H1 (cell line): Measurements from ENCODE around the gene NSUN2. TPM values are rescaled to one million over a fixed set of nuclear protein-coding genes. Genes with fewer than 3 reads are reported as not detected.

Source experiments
- polyA plus RNA-seq, 7 experiments: library from polyadenylated mRNA; depleted of rRNA in 3 of 7; stranded (reverse) in 5 of 7; unstranded in 2 of 7; fragments of >200 nt in 5 of 7; fragments of 200-250 nt in 2 of 7; gene quantifications; 1 replicate in 5 of 7; 2 replicates in 1 of 7; 4 replicates in 1 of 7; pipeline versions ENCODE4 v1.2.1 to v1.2.3, GENCODE V29; 2011 to 2013; ENCODE audit warnings: missing spikeins in 2 of 7, mixed read lengths in 2 of 7
- total RNA-seq: library from RNA; stranded (reverse); fragmentation: NEBNext Ultra II Directional; extraction: Animal tissue kit (Norgen Biotek cat#: 25700); gene quantifications from 2 replicates; pipeline ENCODE4 v1.2.1, GENCODE V29; 2021

The NSUN2 gene
- total and polyA plus RNA-seq, 2 of the 8 experiments (the other 6 are each of a cell fraction or from before 2014, with no cell fraction given): 47.3 to 94.7 TPM

Other genes starting within 250 kb of the NSUN2 start
- 0.43 and 0.44 TPM in 2 replicates for gene UBE2QL1, start 184.2 kb downstream of the NSUN2 start, total RNA-seq
- gene UBE2QL1, start 184.2 kb downstream of the NSUN2 start, polyA plus RNA-seq (2011; rRNA removed): 0.65 and 0.72 TPM in 2 replicates
- gene SRD5A1, start 396 bp upstream of the NSUN2 start, total RNA-seq: 36.7 and 42.4 TPM in 2 replicates
- gene SRD5A1, start 396 bp upstream of the NSUN2 start, polyA plus RNA-seq (2011; rRNA removed): 34.7 and 63.2 TPM in 2 replicates
- gene TENT4A, start 80.4 kb upstream of the NSUN2 start, total RNA-seq: 22.4 and 25.1 TPM in 2 replicates
- 8.9 and 11.6 TPM in 2 replicates for gene TENT4A, start 80.4 kb upstream of the NSUN2 start, polyA plus RNA-seq (2011; rRNA removed)